Sigmoid colon (tissue), 4 donors: ENCODE results near the gene DOCK1.

Source experiments
- EP300 ChIP-seq, 4 donors: sonication (generic); formaldehyde crosslinking; IDR thresholded peaks; one replicate each; pipeline ENCODE4 v1.6.1; 2017; ENCODE audit warnings: antibody characterized with exemption in 4 of 4
- POLR2A ChIP-seq, 2 donors: fragments of 450-650 bp; IDR thresholded peaks; one replicate each; pipeline ENCODE4 v1.6.1; 2016; ENCODE audit warnings: antibody characterized with exemption in 2 of 2, mild to moderate bottlenecking in 2 of 2, moderate library complexity in 2 of 2
- POLR2AphosphoS5 ChIP-seq, 4 donors: sonication (generic); formaldehyde crosslinking; IDR thresholded peaks; one replicate each; pipeline ENCODE4 v1.6.1; 2017; ENCODE audit warnings: antibody characterized with exemption in 4 of 4
- TF ChIP-seq, protein P1 (sequence below), 4 experiments: fragments of 450-650 bp in 3 of 4; fragments of 200-600 bp in 1 of 4; IDR thresholded peaks; one replicate each; pipeline ENCODE4 v1.5.1; 2016 to 2019; ENCODE audit warnings: antibody characterized with exemption in 4 of 4, mild to moderate bottlenecking in 3 of 4, moderate library complexity in 2 of 4

DNA sequence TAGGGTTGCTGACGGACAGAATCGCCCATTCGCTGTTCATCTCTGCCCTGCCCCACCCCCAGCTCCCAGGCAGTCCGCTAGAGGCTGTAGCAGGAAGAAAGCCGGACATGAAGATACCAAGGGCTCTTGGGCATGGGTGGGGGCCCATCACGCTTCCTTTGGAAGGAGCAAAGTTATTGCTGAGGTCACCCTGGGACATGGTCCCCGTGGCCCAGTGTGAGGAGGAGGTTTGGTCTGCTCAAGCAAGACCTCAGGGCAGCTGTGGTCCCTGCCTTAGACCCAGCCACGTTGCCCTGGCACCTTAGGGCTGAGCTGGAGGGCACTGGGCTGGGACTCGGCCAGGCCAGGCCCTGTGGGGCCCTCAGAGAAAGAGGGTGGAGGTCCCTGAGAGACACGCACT lies 511.8 kb downstream of the DOCK1 start:
- TF ChIP-seq, protein P1, sequence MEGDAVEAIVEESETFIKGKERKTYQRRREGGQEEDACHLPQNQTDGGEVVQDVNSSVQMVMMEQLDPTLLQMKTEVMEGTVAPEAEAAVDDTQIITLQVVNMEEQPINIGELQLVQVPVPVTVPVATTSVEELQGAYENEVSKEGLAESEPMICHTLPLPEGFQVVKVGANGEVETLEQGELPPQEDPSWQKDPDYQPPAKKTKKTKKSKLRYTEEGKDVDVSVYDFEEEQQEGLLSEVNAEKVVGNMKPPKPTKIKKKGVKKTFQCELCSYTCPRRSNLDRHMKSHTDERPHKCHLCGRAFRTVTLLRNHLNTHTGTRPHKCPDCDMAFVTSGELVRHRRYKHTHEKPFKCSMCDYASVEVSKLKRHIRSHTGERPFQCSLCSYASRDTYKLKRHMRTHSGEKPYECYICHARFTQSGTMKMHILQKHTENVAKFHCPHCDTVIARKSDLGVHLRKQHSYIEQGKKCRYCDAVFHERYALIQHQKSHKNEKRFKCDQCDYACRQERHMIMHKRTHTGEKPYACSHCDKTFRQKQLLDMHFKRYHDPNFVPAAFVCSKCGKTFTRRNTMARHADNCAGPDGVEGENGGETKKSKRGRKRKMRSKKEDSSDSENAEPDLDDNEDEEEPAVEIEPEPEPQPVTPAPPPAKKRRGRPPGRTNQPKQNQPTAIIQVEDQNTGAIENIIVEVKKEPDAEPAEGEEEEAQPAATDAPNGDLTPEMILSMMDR (IDR thresholded peaks at IDR 0.05), result no peak
- TF ChIP-seq POLR2A (IDR thresholded peaks at IDR 0.05) (no peak), POLR2AphosphoS5 (IDR thresholded peaks at IDR 0.05) (no peak), EP300 (IDR thresholded peaks at IDR 0.05) (no peak)
